Measurements from ENCODE around the gene VCL. TPM values are rescaled to one million over a fixed set of nuclear protein-coding genes. Genes with fewer than 3 reads are reported as not detected.

VCL gene
- total RNA-seq, 1 experiment from 2014 or later, result 291 TPM

DNA sequence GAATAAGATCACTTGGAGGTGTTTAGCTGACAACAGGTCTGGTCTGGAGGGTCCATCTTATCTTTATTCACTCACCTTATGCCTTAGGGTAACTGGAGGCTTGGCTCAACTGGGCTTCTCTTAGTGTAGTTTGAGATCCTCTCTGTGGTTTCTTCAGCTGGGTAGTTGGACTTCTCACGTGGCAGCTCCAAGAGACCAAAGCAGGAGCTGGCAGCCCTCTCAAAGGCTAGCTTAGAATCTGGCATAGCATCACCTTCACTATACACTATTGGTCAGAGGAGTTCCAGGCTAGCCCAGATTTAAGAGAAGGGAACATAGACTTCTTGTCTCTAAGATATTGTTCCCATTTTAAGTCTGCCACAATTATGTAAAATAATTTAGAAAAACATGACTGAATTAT, 169.5 kb downstream of the VCL start:
- TF ChIP-seq, protein P1, sequence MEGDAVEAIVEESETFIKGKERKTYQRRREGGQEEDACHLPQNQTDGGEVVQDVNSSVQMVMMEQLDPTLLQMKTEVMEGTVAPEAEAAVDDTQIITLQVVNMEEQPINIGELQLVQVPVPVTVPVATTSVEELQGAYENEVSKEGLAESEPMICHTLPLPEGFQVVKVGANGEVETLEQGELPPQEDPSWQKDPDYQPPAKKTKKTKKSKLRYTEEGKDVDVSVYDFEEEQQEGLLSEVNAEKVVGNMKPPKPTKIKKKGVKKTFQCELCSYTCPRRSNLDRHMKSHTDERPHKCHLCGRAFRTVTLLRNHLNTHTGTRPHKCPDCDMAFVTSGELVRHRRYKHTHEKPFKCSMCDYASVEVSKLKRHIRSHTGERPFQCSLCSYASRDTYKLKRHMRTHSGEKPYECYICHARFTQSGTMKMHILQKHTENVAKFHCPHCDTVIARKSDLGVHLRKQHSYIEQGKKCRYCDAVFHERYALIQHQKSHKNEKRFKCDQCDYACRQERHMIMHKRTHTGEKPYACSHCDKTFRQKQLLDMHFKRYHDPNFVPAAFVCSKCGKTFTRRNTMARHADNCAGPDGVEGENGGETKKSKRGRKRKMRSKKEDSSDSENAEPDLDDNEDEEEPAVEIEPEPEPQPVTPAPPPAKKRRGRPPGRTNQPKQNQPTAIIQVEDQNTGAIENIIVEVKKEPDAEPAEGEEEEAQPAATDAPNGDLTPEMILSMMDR (conservative IDR thresholded peaks at IDR 0.05), result no peak
- no peaks in the 10 kb centered on the region for H4K20me1 ChIP-seq (ENCODE audit: control insufficient read depth, insufficient read depth, insufficient read length)
- no CpG with 5 or more reads among the region's 1 CpG for WGBS (ENCODE audit: extremely low coverage, insufficient read length, low lambda C conversion rate)
- no peak overlapping the region for H3K56ac ChIP-seq (ENCODE audit: insufficient read length, low read depth, low read length)
- no peak overlapping the region for H3K23ac ChIP-seq (ENCODE audit: insufficient read length, low read depth, low read length)
- no peak overlapping the region for H3K4ac ChIP-seq (ENCODE audit: low read depth, low read length)
- H3K4me1 ChIP-seq (ENCODE audit: insufficient read depth, low read length), result no peaks in the 10 kb centered on the region
- H2BK12ac ChIP-seq (ENCODE audit: insufficient read length, low read depth, low read length), result no peak overlapping the region
- no peak overlapping the region for H3K18ac ChIP-seq (ENCODE audit: insufficient read length, low read depth, low read length)
- no peak overlapping the region for H2AK5ac ChIP-seq (ENCODE audit: insufficient read length, low read length)
- no peak overlapping the region for H2BK5ac ChIP-seq (ENCODE audit: insufficient read length, low read length)
- no peak overlapping the region for H4K8ac ChIP-seq (replicated peaks; ENCODE audit: insufficient read length, low read depth, low read length)
- H2BK15ac ChIP-seq (ENCODE audit: low read depth, low read length), result no peak overlapping the region
- H3T11ph ChIP-seq (ENCODE audit: low read length), result no peak overlapping the region
- Mint-ChIP-seq H3K36me3 (ENCODE audit: insufficient read depth in 1 of 3, low read depth in 3 of 3) (no peaks in the 10 kb centered on the region; a peak in 1 of 7 replicates), H3K27ac (no peak overlapping the region), H3K9me3 (no peaks in the 10 kb centered on the region), H3K27me3 (ENCODE audit: low read depth) (no peaks in the 10 kb centered on the region), H3K4me3 (no peak overlapping the region), H3K4me1 (peaks cover 4 to 5% of the 10 kb centered on the region in 2 experiments; a peak in 3 of 4 replicates)
- no peak overlapping the region for H2BK120ac ChIP-seq (ENCODE audit: low read depth, low read length, poor library complexity, severe bottlenecking)
- DNase-seq, result no peak
- no peak overlapping the region for H2BK20ac ChIP-seq (ENCODE audit: low read depth, low read length, poor library complexity, severe bottlenecking)
- H3K23me2 ChIP-seq (ENCODE audit: insufficient read length, low read depth, low read length, poor library complexity, severe bottlenecking), result no peaks in the 10 kb centered on the region
- no peak overlapping the region for H4K5ac ChIP-seq (ENCODE audit: insufficient read length, low read depth, low read length)
- peaks cover 2% of the 10 kb centered on the region; the same call in 1 of the 2 replicates for H3K79me2 ChIP-seq (ENCODE audit: insufficient read depth, low read length)
- H3K27me3 ChIP-seq (ENCODE audit: insufficient read depth, low read length), result no peaks in the 10 kb centered on the region
- H3K9ac ChIP-seq (ENCODE audit: extremely low read depth, insufficient read length, low read length), result no peak overlapping the region
- H3K4me2 ChIP-seq (ENCODE audit: insufficient read depth, insufficient read length, low read length), result no peak overlapping the region
- H3K14ac ChIP-seq (ENCODE audit: insufficient read depth, low read length), result no peak overlapping the region
- H2AFZ ChIP-seq (ENCODE audit: low read length), result no peak overlapping the region
- no peak overlapping the region for H4K91ac ChIP-seq (ENCODE audit: insufficient read length, low read depth, low read length)
- no peaks in the 10 kb centered on the region for H3K9me3 ChIP-seq (ENCODE audit: control insufficient read depth, low read depth, low read length)
- no peak overlapping the region for H3K27ac ChIP-seq (ENCODE audit: insufficient read length, low read depth, low read length)
- no peaks in the 10 kb centered on the region for H3K79me1 ChIP-seq (ENCODE audit: insufficient read depth, low read depth, low read length, poor library complexity, severe bottlenecking)

Other genes with a start within 250 kb of the VCL start
- 41.1 and 45.9 TPM in 2 replicates for gene CHCHD1, start 216.1 kb upstream of the VCL start, total RNA-seq (2021)
- gene ZSWIM8, start 212.5 kb upstream of the VCL start, total RNA-seq (2021), result 41.0 and 44.3 TPM in 2 replicates
- 22.0 and 22.9 TPM in 2 replicates for gene NDST2, start 186.5 kb upstream of the VCL start, total RNA-seq (2021)
- 30.4 and 31.8 TPM in 2 replicates for gene CAMK2G, start 123.6 kb upstream of the VCL start, total RNA-seq (2021)
- 15.0 and 16.2 TPM in 2 replicates for gene PLAU, start 87.0 kb upstream of the VCL start, total RNA-seq (2021)
- gene AP3M1, start 152.7 kb downstream of the VCL start, total RNA-seq (2021), result 36.7 and 37.4 TPM in 2 replicates
- 26.8 and 28.9 TPM in 2 replicates for gene ADK, start 153.1 kb downstream of the VCL start, total RNA-seq (2021)

Data from H9 (cell line).